Measurements from ENCODE around the gene ACTRT3. TPM values are rescaled to one million over a fixed set of nuclear protein-coding genes. Genes with fewer than 3 reads are reported as not detected.

Gene ACTRT3
- total and polyA plus RNA-seq, 2 of the 13 experiments (the other 11 are each of a cell fraction or from before 2014, with no cell fraction given) = 0.42 to 0.97 TPM

- TF ChIP-seq RXRB (CRISPR knock-in tag; IDR thresholded peaks at IDR 0.05; ENCODE audit: borderline replicate concordance) (peak; percentile 25; the same call in 1 of the 2 replicates), ZNF776 (CRISPR knock-in tag; IDR thresholded peaks at IDR 0.05) (no peak), ELF1 (CRISPR knock-in tag; IDR thresholded peaks at IDR 0.05) (peak; percentile 85), PAWR (CRISPR knock-in tag; IDR thresholded peaks at IDR 0.05; ENCODE audit: borderline replicate concordance) (no peak), ZNF891 (CRISPR knock-in tag; IDR thresholded peaks at IDR 0.05) (no peak), ZGPAT (CRISPR knock-in tag; IDR thresholded peaks at IDR 0.05) (0 out of 2 replicates have a peak, but pooled peaks have one; percentile 46), ZNF383 (CRISPR knock-in tag; IDR thresholded peaks at IDR 0.05; ENCODE audit: borderline replicate concordance) (no peak), LCORL (IDR thresholded peaks at IDR 0.05) (no peak), LCORL (CRISPR knock-in tag; IDR thresholded peaks at IDR 0.05) (peak; percentile 46; the same call in 1 of the 2 replicates), HNRNPK (IDR thresholded peaks at IDR 0.05; ENCODE audit: low read depth, low read length, poor library complexity, severe bottlenecking) (peak; percentile 35), HBP1 (CRISPR knock-in tag; IDR thresholded peaks at IDR 0.05; ENCODE audit: low read depth) (no peak), NFIB (CRISPR knock-in tag; IDR thresholded peaks at IDR 0.05; ENCODE audit: borderline replicate concordance) (no peak), KLF13 (CRISPR knock-in tag; IDR thresholded peaks at IDR 0.05) (no peak), MIXL1 (CRISPR knock-in tag; IDR thresholded peaks at IDR 0.05) (peak; percentile 73; the same call in 1 of the 2 replicates), ZNF569 (CRISPR knock-in tag; IDR thresholded peaks at IDR 0.05; ENCODE audit: borderline replicate concordance) (no peak), ZFP36L2 (CRISPR knock-in tag; IDR thresholded peaks at IDR 0.05) (no peak), POGZ (CRISPR knock-in tag; IDR thresholded peaks at IDR 0.05) (peak; percentile 96), SNAPC2 (CRISPR knock-in tag; IDR thresholded peaks at IDR 0.05) (no peak)
- TF ChIP-seq, protein P1, sequence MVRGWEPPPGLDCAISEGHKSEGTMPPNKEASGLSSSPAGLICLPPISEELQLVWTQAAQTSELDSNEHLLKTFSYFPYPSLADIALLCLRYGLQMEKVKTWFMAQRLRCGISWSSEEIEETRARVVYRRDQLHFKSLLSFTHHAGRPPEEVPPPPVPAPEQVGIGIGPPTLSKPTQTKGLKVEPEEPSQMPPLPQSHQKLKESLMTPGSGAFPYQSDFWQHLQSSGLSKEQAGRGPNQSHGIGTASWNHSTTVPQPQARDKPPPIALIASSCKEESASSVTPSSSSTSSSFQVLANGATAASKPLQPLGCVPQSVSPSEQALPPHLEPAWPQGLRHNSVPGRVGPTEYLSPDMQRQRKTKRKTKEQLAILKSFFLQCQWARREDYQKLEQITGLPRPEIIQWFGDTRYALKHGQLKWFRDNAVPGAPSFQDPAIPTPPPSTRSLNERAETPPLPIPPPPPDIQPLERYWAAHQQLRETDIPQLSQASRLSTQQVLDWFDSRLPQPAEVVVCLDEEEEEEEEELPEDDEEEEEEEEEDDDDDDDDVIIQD (CRISPR knock-in tag; IDR thresholded peaks at IDR 0.05; ENCODE audit: low read depth) = peak; percentile 76; the same call in 1 of the 2 replicates
- TF ChIP-seq, protein P2, sequence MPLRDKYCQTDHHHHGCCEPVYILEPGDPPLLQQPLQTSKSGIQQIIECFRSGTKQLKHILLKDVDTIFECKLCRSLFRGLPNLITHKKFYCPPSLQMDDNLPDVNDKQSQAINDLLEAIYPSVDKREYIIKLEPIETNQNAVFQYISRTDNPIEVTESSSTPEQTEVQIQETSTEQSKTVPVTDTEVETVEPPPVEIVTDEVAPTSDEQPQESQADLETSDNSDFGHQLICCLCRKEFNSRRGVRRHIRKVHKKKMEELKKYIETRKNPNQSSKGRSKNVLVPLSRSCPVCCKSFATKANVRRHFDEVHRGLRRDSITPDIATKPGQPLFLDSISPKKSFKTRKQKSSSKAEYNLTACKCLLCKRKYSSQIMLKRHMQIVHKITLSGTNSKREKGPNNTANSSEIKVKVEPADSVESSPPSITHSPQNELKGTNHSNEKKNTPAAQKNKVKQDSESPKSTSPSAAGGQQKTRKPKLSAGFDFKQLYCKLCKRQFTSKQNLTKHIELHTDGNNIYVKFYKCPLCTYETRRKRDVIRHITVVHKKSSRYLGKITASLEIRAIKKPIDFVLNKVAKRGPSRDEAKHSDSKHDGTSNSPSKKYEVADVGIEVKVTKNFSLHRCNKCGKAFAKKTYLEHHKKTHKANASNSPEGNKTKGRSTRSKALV (CRISPR knock-in tag; IDR thresholded peaks at IDR 0.05) = no peak
- TF ChIP-seq, protein P3, sequence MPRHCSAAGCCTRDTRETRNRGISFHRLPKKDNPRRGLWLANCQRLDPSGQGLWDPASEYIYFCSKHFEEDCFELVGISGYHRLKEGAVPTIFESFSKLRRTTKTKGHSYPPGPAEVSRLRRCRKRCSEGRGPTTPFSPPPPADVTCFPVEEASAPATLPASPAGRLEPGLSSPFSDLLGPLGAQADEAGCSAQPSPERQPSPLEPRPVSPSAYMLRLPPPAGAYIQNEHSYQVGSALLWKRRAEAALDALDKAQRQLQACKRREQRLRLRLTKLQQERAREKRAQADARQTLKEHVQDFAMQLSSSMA (CRISPR knock-in tag; IDR thresholded peaks at IDR 0.05) = peak; percentile 99
Measured at GRCh38 chr3:169764882-169765612, 4.3 kb downstream of the ACTRT3 start, which contains the start of gene TERC (continued).
